Neuronal stem cell (in vitro differentiated cells): ENCODE data around the gene CYP4X1. TPM values are rescaled to one million over a fixed set of nuclear protein-coding genes. Genes with fewer than 3 reads are reported as not detected.

Experiments
- DNase-seq: peaks from one replicate; pipeline ENCODE4 v3.0.0-alpha.2; 2013; ENCODE audit warnings: low spot score
- H2AFZ ChIP-seq: one replicate; pipeline ENCODE4 v1.6.1; 2013; ENCODE audit warnings: mild to moderate bottlenecking, low read length, inconsistent platforms
- H2AK5ac ChIP-seq: 2 replicates; pipeline ENCODE4 v1.6.1; 2013; ENCODE audit warnings: low read depth, mild to moderate bottlenecking, inconsistent platforms, low read length, moderate library complexity, mixed read lengths
- H2BK120ac ChIP-seq: 2 replicates; pipeline ENCODE4 v1.6.1; 2013; ENCODE audit warnings: low read depth, mild to moderate bottlenecking, inconsistent platforms, low read length, moderate library complexity, mixed read lengths
- H2BK12ac ChIP-seq: one replicate; pipeline ENCODE4 v1.6.1; 2013; ENCODE audit warnings: low read length, inconsistent platforms
- H2BK15ac ChIP-seq: 2 replicates; pipeline ENCODE4 v1.6.1; 2013; ENCODE audit warnings: mild to moderate bottlenecking, low read length, inconsistent platforms, mixed read lengths
- H2BK5ac ChIP-seq: one replicate; pipeline ENCODE4 v1.6.1; 2013; ENCODE audit warnings: inconsistent platforms, mild to moderate bottlenecking, low read length, moderate library complexity
- H3K14ac ChIP-seq: one replicate; pipeline ENCODE4 v1.6.1; 2013; ENCODE audit warnings: low read length, inconsistent platforms
- H3K18ac ChIP-seq: 2 replicates; pipeline ENCODE4 v1.6.1; 2013; ENCODE audit warnings: low read length, inconsistent platforms
- H3K23ac ChIP-seq: 2 replicates; pipeline ENCODE4 v1.6.1; 2013; ENCODE audit warnings: low read depth, mild to moderate bottlenecking, mixed read lengths, low read length, inconsistent platforms; ENCODE audit not compliant: poor library complexity
- H3K27ac ChIP-seq: replicated peaks from 3 replicates; pipeline ENCODE4 v1.5.1; 2013; ENCODE audit warnings: low read length, inconsistent platforms
- H3K27me3 ChIP-seq, 3 experiments: 2 replicates each; pipeline ENCODE4 v1.6.1; 2013; ENCODE audit warnings: low read length in 3 of 3, mild to moderate bottlenecking in 2 of 3, inconsistent platforms in 1 of 3, low read depth in 1 of 3, mixed read lengths in 1 of 3, moderate library complexity in 1 of 3; ENCODE audit not compliant: control insufficient read depth in 3 of 3, insufficient read depth in 3 of 3
- H3K36me3 ChIP-seq, 2 donors: replicated peaks in 1 of 2; 2 replicates each; pipeline ENCODE4 v1.6.1; 2013; ENCODE audit warnings: low read length in 2 of 2; ENCODE audit not compliant: control insufficient read depth in 2 of 2, insufficient read depth in 2 of 2
- H3K4ac ChIP-seq: 2 replicates; pipeline ENCODE4 v1.6.1; 2013; ENCODE audit warnings: inconsistent platforms, mild to moderate bottlenecking, low read length, moderate library complexity
- H3K4me1 ChIP-seq, 2 donors: 1 replicate in 1 of 2; 2 replicates in 1 of 2; pipeline ENCODE4 v1.6.1; 2013; ENCODE audit warnings: low read length in 2 of 2, low read depth in 1 of 2; ENCODE audit not compliant: control insufficient read depth in 2 of 2, insufficient read depth in 1 of 2
- H3K4me2 ChIP-seq: one replicate; pipeline ENCODE4 v1.6.1; 2013; ENCODE audit warnings: mild to moderate bottlenecking, low read length, inconsistent platforms; ENCODE audit not compliant: insufficient read depth, poor library complexity, severe bottlenecking
- H3K4me3 ChIP-seq, 2 donors: 2 replicates each; pipeline ENCODE4 v1.5.1; 2013; ENCODE audit warnings: low read length in 2 of 2, mild to moderate bottlenecking in 2 of 2, inconsistent platforms in 1 of 2, moderate library complexity in 1 of 2
- H3K79me1 ChIP-seq: one replicate; pipeline ENCODE4 v1.6.1; 2013; ENCODE audit warnings: low read depth, mild to moderate bottlenecking, inconsistent platforms, low read length, moderate library complexity
- H3K9ac ChIP-seq: one replicate; pipeline ENCODE4 v1.6.1; 2013; ENCODE audit warnings: mild to moderate bottlenecking, low read depth, low read length, inconsistent platforms; ENCODE audit not compliant: poor library complexity
- H3K9me3 ChIP-seq, 2 donors: replicated peaks in 1 of 2; 2 replicates each; pipeline versions ENCODE3 to v1.6.1; 2013; ENCODE audit warnings: low read length in 2 of 2, mild to moderate bottlenecking in 2 of 2, inconsistent platforms in 1 of 2, low read depth in 1 of 2, mixed read lengths in 1 of 2, moderate library complexity in 1 of 2; ENCODE audit not compliant: control insufficient read depth in 2 of 2, insufficient read depth in 1 of 2
- H4K8ac ChIP-seq: one replicate; pipeline ENCODE4 v1.6.1; 2013; ENCODE audit warnings: low read depth, mild to moderate bottlenecking, inconsistent platforms, low read length, moderate library complexity
- H4K91ac ChIP-seq: one replicate; pipeline ENCODE4 v1.6.1; 2013; ENCODE audit warnings: low read length, low read depth, mild to moderate bottlenecking, inconsistent platforms; ENCODE audit not compliant: poor library complexity
- WGBS, 2 donors: extraction: QIAGEN DNeasy Blood & Tissue Kit; methylation state at CpG; one replicate each; pipeline ENCODE4 v1.1.7; 2013; ENCODE audit warnings: missing lambda C conversion rate in 2 of 2, mixed read lengths in 1 of 2; ENCODE audit not compliant: insufficient read length in 2 of 2, insufficient replicate concordance in 1 of 2; ENCODE audit errors: extremely low coverage in 2 of 2; 5-methylcytosine and 5-hydroxymethylcytosine counted together
- polyA plus RNA-seq, 2 experiments: library from polyadenylated mRNA; stranded (reverse); fragments of 200-250 nt; gene quantifications; one replicate each; pipeline ENCODE4 v1.2.3, GENCODE V29; 2013

Gene CYP4X1
- 0.17 TPM for polyA plus RNA-seq (2013, experiment 1 of 2)
- polyA plus RNA-seq (2013, experiment 2 of 2): 0.21 TPM

- H3K36me3 ChIP-seq: no peaks in the 10 kb centered on the region
- H3K9me3 ChIP-seq: no peaks in the 10 kb centered on the region
- no peaks in the 10 kb centered on the region for H3K79me1 ChIP-seq
- peak within 1 kb of the TSS; percentile 74 for H3K23ac ChIP-seq
- H3K4me1 ChIP-seq: peaks cover 0 to 3% of the 10 kb centered on the region in 2 donors
- H2BK15ac ChIP-seq: no peak within 1 kb of the TSS
- no peak within 1 kb of the TSS for H3K14ac ChIP-seq
- H2AFZ ChIP-seq: peak within 1 kb of the TSS; percentile 57
- peak within 1 kb of the TSS; percentile 95 for H3K4me2 ChIP-seq
- H3K4ac ChIP-seq: no peak within 1 kb of the TSS
- H2BK5ac ChIP-seq: no peak within 1 kb of the TSS
- H3K18ac ChIP-seq: peak within 1 kb of the TSS; percentile 88
- no CpG with 5 or more reads among the region's 49 CpGs for WGBS, 2 donors
- peaks cover 0 to 42% (median 15%) of the 10 kb centered on the region in 3 experiments for H3K27me3 ChIP-seq
- no peak for DNase-seq
- no peak within 1 kb of the TSS for H2BK120ac ChIP-seq
- H3K9ac ChIP-seq: peak within 1 kb of the TSS; percentile 74
- no peak within 1 kb of the TSS for H4K91ac ChIP-seq
- no peak within 1 kb of the TSS for H3K27ac ChIP-seq
- peak within 1 kb of the TSS in 1 of 2 donors; percentile 79 for H3K4me3 ChIP-seq
- no peak within 1 kb of the TSS for H2AK5ac ChIP-seq
- no peak within 1 kb of the TSS for H2BK12ac ChIP-seq
- H4K8ac ChIP-seq: no peak within 1 kb of the TSS
Measured at GRCh38 chr1:47023268-47024140, at the start of gene CYP4X1. Gene CYP4X1, plus strand, starts transcription at chr1:47023669. Its CDS starts 149 bp downstream, at chr1:47023818.

- DNase-seq: no peak
- no peak overlapping the region for H3K4ac ChIP-seq
- H2BK120ac ChIP-seq: no peak overlapping the region
- H3K14ac ChIP-seq: no peak overlapping the region
- H3K9ac ChIP-seq: peak overlapping the region; percentile 36
- H3K27ac ChIP-seq: no peak overlapping the region
- no peaks in the 10 kb centered on the region for H3K9me3 ChIP-seq
- no peak overlapping the region for H4K8ac ChIP-seq
- H2BK15ac ChIP-seq: no peak overlapping the region
- no peaks in the 10 kb centered on the region for H3K36me3 ChIP-seq
- no peak overlapping the region for H4K91ac ChIP-seq
- H3K18ac ChIP-seq: peak overlapping the region; percentile 44
- H3K4me2 ChIP-seq: no peak overlapping the region
- H3K4me1 ChIP-seq: peaks cover 0 to 18% of the 10 kb centered on the region in 2 donors
- H3K27me3 ChIP-seq: peaks cover 0 to 3% (median 0%) of the 10 kb centered on the region in 3 experiments
- H2AFZ ChIP-seq: no peak overlapping the region
- no peaks in the 10 kb centered on the region for H3K79me1 ChIP-seq
- no peak overlapping the region for H2BK12ac ChIP-seq
- H2BK5ac ChIP-seq: no peak overlapping the region
- no peak overlapping the region for H3K4me3 ChIP-seq
- H3K23ac ChIP-seq: peak overlapping the region; percentile 6
- peak overlapping the region; percentile 34 for H2AK5ac ChIP-seq
- no CpG with 5 or more reads among the region's 7 CpGs for WGBS, 2 donors
Measured at GRCh38 chr1:46983166-46983829, 40.2 kb upstream of the CYP4X1 start.

GRCh38 chr1:46983830-46984586 is 39.5 kb upstream of the CYP4X1 start:
- peak overlapping the region; percentile 34 for H2AK5ac ChIP-seq
- peaks cover 0 to 18% of the 10 kb centered on the region in 2 donors for H3K4me1 ChIP-seq
- no CpG with 5 or more reads among the region's 3 CpGs for WGBS, 2 donors
- H3K27me3 ChIP-seq: peaks cover 0 to 3% (median 0%) of the 10 kb centered on the region in 3 experiments
- H3K9ac ChIP-seq: peak overlapping the region; percentile 36
- peak overlapping the region; percentile 44 for H3K18ac ChIP-seq
- H3K23ac ChIP-seq: peak overlapping the region; percentile 6
- no peaks in the 10 kb centered on the region for H3K79me1 ChIP-seq
- H3K4me2 ChIP-seq: no peak overlapping the region
- no peak overlapping the region for H2BK120ac ChIP-seq
- no peak overlapping the region for H2AFZ ChIP-seq
- no peak overlapping the region for H3K4ac ChIP-seq
- no peak overlapping the region for H4K91ac ChIP-seq
- no peak overlapping the region for H3K14ac ChIP-seq
- no peak overlapping the region for H2BK12ac ChIP-seq
- peak overlapping the region; percentile 46 for H2BK5ac ChIP-seq
- H2BK15ac ChIP-seq: no peak overlapping the region
- H3K36me3 ChIP-seq: no peaks in the 10 kb centered on the region
- no peak overlapping the region for H3K4me3 ChIP-seq
- H3K9me3 ChIP-seq: no peaks in the 10 kb centered on the region
- no peak for DNase-seq
- no peak overlapping the region for H3K27ac ChIP-seq
- no peak overlapping the region for H4K8ac ChIP-seq
